Islet precursor cell (in vitro differentiated cells): Measurements from ENCODE around the gene LRRTM4.
"Not testable (repeated sequence)": the region's sequence is repeated elsewhere in the genome, so short reads cannot be mapped to it uniquely, and the experiment has no call there.

Source experiments
- DNase-seq: peaks from one replicate; pipeline ENCODE4 v3.0.0-alpha.2; 2018

The LRRTM4 gene

DNA sequence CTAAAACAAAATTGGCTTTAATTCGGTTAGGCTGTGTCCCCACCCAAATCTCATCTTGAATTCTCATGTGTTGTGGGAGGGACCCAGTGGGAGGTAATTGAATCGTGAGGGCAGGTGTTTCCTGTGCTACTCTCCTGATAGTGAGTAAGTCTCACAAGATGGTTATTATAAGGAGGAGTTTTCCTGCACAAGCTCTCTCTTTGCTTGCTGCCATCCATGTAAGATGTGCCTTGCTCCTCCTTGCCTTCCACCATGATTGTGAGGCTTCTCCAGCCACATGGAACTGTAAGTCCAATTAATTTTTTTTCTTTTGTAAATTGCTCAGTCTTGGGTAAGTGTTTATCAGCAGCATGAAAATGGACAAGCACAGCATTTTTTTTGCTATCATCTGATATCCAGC is 476.7 kb downstream of the LRRTM4 start:
- DNase-seq = not testable (repeated sequence)

DNA sequence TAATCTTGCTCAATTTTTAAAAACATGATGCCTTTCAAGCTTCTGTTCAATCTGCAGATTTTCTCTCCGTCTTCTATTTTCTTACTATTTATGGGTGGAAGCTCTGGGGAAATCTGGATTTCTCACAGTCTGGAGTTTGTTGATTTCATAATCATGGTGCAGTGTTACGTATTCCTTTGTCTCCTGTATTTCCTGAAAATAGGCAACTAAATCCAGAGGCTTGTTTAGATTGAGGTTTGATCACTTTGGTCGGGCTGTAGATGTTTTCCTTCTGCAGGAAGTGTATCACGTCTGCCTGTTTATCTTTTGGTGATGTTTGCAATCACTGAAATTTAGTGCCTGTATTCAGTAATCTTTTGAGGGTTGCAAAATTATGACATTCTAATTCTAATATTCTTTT is 487.7 kb downstream of the LRRTM4 start:
- no peak for DNase-seq

DNA sequence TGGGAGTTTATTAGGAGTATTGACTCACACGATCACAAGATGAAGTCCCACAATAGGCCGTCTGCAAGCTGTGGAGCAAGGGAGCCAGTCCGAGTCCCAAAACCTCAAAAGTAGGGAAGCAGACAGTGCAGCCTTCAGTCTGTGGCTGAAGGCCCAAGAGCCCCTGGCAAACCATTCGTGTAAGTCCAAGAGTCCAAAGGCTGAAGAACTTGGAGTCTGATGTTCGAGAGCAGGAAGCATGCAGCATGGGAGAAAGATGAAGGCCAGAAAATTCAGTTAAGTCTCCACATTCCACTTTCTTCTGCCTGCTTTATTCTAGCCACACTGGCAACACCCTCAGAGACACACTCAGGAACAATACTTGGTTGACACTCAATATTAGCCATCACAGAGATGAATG is 492.9 kb downstream of the LRRTM4 start:
- DNase-seq = not testable (repeated sequence)

DNA sequence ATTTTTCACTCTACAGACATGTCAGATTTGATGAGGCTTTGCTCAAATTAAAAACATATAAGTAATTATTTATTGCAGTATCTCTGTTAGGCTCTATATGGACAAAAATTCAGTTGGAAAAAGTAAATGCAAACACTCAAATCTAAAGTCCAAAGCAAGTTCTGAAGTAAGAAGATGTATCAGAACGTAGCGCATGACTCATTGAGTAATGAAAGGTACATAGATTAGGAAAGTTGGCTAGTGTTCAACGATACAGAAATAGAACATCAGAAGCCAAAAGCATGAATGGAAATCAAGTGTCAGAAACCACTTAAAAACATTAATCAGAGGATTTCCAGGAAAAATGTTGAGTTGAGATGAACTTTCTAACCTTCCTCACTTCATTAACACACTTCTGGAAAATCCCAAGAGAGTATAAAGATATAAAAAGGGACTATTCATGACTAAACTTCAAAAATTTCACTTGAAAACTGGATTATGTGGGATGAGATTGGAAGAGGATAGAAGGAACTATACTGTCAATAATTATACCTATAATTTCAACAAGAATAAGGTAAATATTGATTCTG is 494.1 kb downstream of the LRRTM4 start:
- no peak for DNase-seq

DNA sequence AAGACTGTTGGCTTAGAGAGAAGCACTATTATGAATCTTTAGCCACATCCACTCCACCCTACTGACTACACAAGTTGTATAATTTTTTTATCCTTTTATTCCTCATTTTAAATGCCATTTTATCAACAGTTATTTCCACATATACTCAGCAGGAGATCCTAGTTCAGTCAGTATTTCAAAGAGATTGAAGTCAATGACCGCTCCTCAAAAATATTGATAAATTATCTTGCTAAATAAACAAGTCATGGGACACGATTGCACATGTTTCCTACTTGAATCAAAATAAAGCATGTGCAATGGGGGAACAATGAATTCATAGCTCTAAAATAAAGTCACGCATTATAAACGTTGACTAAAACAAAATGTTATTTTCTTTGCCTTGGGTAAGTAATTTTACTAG is 496.5 kb downstream of the LRRTM4 start:
- DNase-seq = no peak

DNA sequence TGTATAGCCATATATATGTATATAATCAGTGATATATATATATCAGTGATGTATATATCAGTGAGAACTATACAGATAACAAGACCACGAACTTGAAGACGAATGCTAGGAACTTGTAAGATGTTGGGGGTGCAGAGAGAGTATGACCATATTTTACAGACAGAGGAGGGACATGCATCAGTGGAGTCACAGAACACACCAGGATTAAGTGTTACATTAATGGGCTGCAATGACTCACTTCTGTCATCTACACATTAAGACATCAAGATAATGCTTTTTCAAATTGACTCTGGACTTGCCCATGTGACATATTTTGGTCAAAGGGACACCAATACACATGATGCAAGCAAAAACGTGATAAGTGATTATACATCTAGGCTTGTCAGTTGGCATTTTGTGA is 501.0 kb downstream of the LRRTM4 start:
- no peak for DNase-seq

DNA sequence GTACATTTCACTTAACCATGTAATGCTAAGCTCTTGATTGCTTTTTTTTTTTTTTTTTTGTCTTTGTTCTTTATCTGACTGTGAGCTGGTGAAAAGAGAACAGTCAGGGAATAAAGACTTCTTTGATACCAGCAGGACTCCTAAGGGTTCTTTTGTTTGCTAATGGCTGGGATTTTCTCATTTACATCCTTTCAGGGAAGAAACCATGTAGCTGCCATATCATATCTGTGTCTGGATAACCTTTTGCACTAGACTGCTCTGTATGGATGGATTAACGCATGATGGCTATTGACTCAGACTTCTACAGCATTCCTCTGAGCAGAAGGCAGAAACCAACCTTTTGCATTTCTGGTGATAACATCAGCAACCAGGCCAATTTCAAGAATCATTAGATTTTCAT is 504.0 kb downstream of the LRRTM4 start:
- DNase-seq = no peak

DNA sequence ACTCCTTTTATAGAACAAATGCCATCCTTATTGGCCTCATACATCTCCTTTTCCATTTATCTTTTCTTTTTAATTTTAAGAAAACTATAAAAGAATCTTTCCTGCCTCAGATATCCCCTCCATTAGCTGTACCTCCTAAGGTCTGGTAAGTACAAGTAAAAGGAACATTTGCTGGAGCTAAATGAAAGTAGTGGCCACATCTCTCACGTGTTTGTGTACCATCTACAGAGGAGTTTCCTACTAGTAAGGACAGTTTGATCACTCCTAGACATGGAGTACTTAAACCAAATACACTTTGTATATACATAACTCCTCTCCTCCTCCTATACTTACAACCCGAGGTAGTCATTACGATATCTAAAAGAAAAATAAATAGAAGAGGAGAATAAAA is 504.8 kb downstream of the LRRTM4 start:
- DNase-seq = no peak

DNA sequence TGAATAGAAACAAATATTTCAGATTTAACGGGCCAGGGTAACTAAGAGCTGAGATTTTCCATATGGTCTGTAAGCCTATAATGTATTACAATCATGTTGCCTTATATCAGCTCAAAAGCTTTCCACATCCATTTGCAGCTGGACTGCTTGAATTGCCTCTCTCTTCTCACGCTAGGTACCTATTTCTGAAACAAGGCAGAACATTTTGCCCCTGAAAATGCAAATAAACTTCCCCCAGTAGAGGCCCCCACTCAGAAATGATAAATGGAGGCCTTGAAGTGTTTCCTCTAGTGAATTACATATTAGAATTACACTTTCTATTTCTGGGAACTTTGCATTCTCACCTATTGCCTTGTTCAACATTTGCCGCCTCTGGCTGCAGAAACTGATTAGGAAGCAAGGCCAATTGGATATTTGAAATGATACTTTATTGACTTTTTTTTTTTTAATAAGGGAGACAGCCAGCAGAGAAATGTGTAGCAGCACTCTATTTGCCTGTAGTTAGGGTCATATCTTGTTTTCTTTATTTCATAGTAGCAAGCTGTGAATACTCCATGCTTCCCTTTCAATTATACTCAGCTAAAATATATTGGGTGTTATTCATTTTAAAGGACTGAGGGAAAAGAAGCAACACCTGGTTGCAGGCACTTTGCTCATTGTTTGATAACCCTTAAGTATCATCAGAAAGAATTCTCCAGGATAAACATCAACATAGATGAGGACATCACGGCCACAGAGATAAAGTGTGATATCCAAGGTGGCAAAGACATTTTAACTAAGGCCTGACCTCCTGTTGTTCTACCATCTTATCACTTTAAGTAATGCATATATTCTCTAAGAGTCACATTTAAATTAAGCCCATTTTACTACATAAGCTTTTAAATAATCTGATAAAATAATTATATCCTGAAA is 505.5 kb downstream of the LRRTM4 start:
- DNase-seq = no peak

DNA sequence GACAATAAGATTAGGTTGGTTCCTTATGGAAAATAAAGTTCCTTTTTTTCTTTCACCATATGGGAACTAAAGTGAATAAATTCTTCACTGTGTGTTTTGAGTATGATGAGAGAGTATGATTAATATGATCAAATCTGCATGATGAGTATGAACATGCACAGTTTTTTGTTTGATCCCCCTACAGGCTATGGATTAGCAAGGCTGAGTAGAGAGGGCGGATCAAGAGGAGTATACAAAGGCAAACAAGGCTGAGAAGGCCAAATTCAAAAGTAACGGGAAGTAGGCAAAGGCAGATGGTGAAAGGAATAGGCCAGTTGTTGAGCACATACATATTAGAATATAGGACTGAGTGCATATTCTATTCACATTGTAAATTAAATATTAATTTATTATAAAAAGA is 508.2 kb downstream of the LRRTM4 start:
- no peak for DNase-seq

DNA sequence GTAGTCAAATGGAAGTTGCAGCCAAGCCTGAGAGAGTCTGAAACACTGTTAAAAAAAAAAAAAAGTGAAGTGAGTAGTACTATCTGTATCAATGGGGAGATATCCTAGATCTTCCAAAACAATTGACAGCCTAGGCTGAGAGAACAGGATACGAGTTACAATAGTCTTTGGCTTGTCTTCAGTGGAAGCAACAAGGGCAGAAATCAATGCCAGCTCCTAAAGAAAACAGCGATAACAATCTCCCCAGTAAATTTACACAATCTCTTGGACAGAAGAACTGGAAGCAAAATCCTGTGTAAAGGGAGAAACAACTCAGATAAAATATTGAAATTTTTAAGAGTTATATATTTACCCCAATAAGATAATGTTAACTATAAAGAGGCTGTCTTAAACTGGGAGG is 508.7 kb downstream of the LRRTM4 start:
- DNase-seq = no peak

DNA sequence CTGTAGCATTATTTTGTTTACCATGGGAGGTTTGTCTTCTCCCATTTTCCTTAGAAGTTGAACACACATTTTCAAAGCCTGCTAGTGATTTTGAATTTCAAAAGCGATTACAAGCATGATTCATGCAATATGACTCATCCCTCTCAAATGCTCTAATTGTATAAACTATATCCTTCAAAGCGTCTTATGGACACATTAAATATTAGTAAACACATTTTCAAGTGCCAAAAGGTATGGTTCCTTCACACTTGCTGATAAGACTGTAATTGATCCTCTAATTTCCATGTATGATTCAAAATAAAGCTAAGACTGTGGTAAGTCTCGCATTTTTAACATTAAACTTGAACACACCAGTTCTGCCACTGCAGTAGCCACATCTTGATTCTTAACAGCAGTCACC is 512.9 kb downstream of the LRRTM4 start:
- no peak for DNase-seq

DNA sequence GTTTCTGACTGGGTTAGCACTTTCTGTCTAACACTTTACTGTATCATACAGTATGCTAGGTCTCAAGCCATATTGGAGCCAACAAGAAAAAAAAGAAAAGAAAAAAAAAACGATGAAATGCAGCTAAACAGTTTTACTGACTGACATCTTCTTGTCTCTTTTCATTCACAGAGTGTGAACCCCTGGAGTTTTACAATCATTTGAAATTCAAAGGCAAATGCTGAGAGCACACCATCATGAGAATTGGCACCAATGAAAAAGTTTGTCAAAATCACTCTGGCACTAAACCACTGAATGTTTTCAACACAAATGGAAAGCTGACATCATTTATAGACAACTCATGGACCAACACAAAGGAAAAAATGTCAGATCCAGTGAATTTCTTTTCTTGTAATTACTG is 513.3 kb downstream of the LRRTM4 start:
- no peak for DNase-seq

DNA sequence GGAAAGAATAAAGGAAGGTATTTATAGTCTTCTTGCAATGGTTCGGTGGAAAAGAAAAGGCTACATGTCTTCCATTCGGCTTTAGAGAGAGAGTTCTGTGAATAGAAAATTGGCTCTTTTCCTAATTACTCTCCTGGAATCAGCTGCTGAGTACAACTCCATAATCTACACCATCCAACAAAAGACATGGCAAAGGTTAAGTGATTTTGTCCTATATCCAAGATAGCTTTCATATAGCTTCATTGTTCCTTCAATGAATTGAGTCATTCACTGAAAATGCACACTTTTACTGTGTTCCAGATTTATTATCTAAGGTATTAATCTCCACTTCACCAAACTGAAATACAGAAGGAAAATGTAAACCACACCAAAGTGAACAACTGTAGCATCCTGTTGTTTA is 514.5 kb downstream of the LRRTM4 start:
- no peak for DNase-seq

DNA sequence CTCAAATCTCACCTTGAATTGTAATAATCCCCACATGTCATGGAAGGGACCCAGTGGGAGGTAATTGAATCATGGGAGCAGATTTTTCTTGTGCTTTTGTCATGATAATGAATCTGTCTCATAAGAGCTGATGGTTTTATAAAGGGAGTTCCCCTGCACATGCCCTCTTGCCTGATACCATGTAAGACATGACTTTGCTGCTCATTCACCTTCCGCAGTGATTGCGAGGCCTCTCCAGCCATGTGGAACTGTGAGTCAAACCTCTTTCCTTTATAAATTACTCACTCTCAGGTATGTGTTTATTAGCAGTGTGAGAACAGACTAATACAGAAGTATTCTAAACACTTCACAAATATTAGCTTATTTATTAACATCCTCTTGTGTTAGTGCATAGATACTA is 516.7 kb downstream of the LRRTM4 start:
- no peak for DNase-seq

DNA sequence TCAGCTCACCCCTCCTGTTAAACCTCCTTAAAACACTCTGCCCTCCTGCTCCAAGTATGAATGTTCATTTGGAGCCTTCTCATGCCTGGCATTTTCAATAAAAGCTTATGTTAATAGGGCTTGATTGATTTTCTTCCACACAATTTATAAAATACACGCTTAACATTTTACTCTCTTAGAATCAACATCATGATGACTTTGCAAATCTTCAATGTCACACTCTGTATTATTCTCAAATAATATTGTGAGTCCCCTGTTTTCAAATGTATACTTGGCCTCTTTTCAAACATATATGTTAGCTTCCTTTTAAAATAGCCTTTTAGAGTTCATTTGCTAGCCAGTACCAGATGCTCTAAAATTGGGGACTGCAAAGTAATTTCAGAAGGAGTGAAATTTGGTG is 520.3 kb downstream of the LRRTM4 start:
- DNase-seq = no peak

DNA sequence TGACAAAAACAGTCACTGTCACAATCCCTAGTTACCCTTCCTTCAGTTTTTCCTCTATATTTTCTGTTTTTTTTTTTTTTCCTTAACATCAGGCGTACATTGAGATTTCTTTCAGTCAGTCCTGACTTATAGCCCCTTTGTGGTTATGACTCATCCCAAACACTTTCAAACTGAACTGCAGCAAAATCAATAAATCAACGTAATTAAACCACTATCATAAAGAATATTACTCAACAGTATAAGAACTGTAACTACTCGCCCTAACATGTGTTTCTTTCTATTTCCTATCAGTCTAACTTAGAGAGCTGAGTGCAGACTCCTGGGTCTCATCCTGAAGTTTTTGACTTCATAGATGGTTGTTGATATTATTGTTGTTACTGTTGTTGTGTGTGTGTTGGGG is 523.5 kb downstream of the LRRTM4 start:
- no peak for DNase-seq

DNA sequence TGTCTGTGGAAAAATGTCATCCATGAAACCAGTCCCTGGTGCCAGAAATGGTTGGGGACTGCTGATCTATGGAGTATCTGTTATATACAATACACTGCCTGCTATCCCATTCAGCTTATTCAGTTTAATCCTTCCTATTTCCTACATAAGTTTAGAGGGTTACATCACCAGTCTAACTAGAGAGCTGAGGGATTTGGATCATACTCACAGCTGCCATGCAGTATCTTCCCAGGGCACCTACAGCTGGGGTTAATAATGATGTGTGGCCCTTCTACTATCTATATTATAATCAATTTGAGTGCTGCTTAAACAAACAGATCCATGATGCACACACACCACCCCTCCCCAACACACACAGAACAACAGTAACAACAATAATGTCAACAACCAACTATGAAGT is 524.0 kb downstream of the LRRTM4 start:
- no peak for DNase-seq

DNA sequence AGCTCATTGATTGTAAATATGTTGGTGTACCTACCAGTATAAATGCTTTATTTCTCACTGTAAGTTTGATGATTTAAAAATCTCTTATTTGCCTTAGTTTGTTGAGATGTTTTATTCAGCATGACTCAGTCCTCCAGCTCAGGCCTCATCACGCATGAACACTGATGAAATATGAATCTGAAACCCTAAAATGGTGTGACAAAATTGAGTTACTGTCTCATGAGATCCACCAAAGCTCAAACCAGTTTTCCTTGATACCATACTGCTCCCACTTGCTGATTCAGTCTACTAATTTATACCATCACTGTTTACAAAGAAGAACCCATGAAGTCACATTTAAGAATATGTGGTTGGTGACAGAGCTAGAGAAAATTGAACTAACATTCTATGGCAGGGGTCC is 524.9 kb downstream of the LRRTM4 start:
- no peak for DNase-seq

DNA sequence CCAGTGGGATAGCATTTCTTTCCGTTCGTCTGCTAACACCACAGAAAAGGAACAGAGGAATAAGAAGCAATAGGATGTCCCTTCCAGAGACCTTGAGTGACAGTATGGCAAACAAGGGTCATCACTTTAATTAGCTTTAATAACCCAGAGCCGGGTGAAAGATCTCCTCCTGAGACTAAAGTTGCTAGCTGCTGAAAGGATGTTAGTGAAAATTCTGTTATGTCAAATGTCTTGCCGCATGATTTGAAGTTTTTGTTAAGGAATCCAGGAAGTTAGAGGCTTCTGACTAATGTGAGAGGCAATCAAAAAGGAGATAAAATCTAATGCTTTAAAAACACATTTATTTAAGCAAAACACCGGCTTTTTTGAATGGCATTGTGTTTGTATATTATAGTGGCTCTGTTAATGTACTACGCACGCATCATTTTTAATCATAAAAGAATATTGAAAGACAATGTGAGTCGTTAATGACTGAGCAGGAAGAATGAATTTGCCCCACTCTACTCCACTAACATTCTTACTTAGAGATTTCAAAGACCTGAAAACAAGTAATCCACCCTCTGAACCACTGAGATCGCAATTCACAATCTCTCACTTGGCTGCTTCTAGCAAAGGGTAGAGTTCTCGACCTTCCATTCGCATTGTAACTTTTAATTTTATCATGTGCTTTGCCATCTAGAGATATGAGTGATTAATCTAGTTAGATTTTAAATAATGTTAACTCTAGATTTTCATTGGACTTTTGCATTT is 536.6 kb downstream of the LRRTM4 start:
- no peak for DNase-seq

DNA sequence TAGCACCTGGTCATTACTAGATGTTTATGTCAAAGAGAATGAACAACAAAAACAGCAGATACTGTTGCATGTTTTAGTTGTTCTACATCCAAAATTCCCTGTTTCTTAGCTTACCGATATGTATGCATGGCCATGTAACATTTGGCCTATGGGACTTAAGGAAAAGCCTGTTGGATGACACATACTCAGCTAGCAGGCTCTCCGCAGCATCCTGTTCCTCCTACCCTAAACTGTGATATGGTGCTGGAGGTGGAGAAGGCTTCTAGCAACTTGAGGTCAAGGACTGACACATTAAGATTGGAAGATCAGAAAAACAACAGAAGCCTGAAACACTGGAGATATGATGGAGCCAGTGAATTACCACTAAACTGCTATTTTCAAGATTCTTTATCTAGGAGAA is 537.8 kb downstream of the LRRTM4 start:
- DNase-seq = peak; percentile 66

DNA sequence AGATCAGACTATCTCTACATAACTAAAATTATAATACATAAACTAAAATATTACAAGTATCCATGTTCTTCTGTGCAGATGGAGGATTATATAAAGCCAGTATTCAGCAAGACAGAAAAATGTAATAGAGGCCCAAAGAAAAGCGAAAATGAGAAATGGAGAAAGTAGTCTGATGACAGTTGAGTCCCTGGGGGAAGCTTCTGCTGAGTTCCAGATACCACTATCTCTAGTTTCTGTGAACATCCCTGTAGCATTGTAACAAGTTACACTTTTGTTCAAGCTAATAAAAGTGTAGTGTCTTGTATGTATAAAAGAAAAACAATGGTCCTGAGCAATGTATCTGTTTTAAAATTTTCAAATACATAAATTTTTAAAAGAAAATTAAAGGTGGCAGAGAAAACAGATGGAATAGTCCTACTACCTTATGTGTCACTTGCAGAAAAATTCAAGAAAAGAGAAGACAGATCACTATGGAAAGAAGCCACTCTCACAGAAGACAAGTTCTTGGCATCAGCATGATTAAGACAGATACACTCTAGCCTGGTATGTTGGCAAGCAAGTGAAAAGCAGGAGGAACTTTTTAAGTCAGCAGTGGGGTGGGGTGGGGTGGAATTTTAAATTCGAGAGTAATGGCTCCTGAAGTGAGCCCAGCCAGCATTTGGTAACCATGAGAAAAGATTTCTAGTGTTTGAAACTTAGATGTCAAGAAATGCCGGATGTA is 541.9 kb downstream of the LRRTM4 start:
- no peak for DNase-seq
